Peyer's patch (tissue), 4 donors: ENCODE measurements around the gene DCST1. TPM values are rescaled to one million over a fixed set of nuclear protein-coding genes. Genes with fewer than 3 reads are reported as not detected.

Experiments used
- DNase-seq, 3 donors: peaks; one replicate each; pipeline ENCODE4 v3.0.0-alpha.2; 2017 to 2019
- H3K27ac ChIP-seq, 4 donors: fragments of 200-600 bp; sonication (generic); one replicate each; pipeline ENCODE4 v1.5.1; 2016 to 2019
- H3K27me3 ChIP-seq, 2 donors: fragments of 200-600 bp; sonication (generic); one replicate each; pipeline ENCODE4 v1.5.1; 2019
- H3K36me3 ChIP-seq, 3 donors: fragments of 200-600 bp; sonication (generic); one replicate each; pipeline ENCODE4 v1.5.1; 2016 to 2019
- H3K4me1 ChIP-seq, 4 donors: fragments of 200-600 bp; sonication (generic); one replicate each; pipeline ENCODE4 v1.5.1; 2016 to 2019
- H3K4me3 ChIP-seq, 4 donors: fragments of 200-600 bp; sonication (generic); 1 replicate in 3 of 4; 2 replicates in 1 of 4; pipeline ENCODE4 v1.5.1; 2016 to 2019; ENCODE audit warnings: mild to moderate bottlenecking in 1 of 4
- H3K9me3 ChIP-seq, 4 donors: fragments of 200-600 bp; sonication (generic); one replicate each; pipeline ENCODE4 v1.5.1; 2016 to 2019; ENCODE audit warnings: mild to moderate bottlenecking in 1 of 4
- POLR2A ChIP-seq, 2 donors: fragments of 450-650 bp; IDR thresholded peaks; one replicate each; pipeline ENCODE4 v1.5.1; 2017; ENCODE audit warnings: antibody characterized with exemption in 2 of 2, mild to moderate bottlenecking in 2 of 2, moderate library complexity in 2 of 2
- total RNA-seq, 4 donors: library from RNA; depleted of rRNA; stranded (reverse); fragments of >200 nt; gene quantifications; one replicate each; pipeline ENCODE4 v1.1.0, GENCODE V29; 2016
- TF ChIP-seq, protein P1 (sequence below), 6 experiments: fragments of 450-650 bp in 4 of 6; fragments of 200-600 bp in 2 of 6; sonication (generic) in 1 of 6; IDR thresholded peaks; one replicate each; pipeline ENCODE4 v1.5.1; 2017 to 2019; ENCODE audit warnings: antibody characterized with exemption in 6 of 6, mild to moderate bottlenecking in 3 of 6, moderate library complexity in 1 of 6

DCST1 gene
- total RNA-seq, 4 donors from 2014 or later: 0.88 to 2.7 TPM; not detected in 2

DNA sequence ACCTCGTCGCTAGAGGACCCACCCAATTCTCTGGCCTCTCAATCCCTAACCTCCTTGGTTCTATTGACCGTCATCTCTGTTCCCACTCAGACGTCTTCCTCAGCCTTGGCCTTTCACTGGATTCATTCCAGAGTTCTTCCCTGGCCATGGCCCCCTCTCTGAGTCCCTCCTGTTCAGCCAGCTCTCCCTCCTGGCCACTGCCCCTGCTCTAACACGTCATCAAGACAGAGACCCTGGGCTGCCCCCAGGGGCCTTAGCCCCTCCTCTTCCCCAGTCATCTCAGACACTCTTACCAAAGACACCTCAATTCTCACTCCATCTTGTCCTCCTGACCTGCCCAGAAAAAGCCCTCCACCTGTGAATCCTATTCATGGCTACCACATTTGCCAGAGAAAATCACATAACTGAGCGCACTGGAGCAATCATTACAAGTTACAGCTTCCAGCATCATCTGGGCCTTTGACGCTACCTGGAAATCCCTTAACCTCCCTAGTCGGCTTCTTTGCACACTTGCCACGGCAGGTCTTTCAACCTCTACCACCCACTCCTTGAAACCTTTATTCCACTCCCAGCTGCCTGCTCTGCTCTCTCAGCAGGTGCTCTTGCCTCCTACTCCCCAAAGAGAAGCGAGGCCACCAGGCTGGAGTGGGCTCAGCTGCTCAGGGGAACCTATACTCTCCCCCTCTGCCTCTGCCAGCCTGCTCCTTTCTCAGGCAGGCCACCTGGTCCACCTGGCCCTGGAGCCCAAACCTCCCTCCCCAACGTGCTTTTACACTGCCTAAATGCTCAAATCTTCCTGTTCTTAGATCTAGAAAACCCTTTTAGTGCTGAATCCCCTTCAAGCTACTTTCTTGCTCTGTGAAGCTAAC lies 14.0 kb upstream of the DCST1 start:
- H3K27ac ChIP-seq: peak overlapping the region in 1 of 4 donors; percentile 99
- peaks cover 0 to 40% (median 24%) of the 10 kb centered on the region in 4 donors for H3K4me1 ChIP-seq
- no peak overlapping the region for H3K4me3 ChIP-seq
- no peak for DNase-seq
- H3K27me3 ChIP-seq: no peaks in the 10 kb centered on the region
- no peaks in the 10 kb centered on the region for H3K9me3 ChIP-seq
- peaks cover 0 to 32% (median 0%) of the 10 kb centered on the region in 3 donors for H3K36me3 ChIP-seq
- no peak for TF ChIP-seq POLR2A (IDR thresholded peaks at IDR 0.05)
- TF ChIP-seq, protein P1, sequence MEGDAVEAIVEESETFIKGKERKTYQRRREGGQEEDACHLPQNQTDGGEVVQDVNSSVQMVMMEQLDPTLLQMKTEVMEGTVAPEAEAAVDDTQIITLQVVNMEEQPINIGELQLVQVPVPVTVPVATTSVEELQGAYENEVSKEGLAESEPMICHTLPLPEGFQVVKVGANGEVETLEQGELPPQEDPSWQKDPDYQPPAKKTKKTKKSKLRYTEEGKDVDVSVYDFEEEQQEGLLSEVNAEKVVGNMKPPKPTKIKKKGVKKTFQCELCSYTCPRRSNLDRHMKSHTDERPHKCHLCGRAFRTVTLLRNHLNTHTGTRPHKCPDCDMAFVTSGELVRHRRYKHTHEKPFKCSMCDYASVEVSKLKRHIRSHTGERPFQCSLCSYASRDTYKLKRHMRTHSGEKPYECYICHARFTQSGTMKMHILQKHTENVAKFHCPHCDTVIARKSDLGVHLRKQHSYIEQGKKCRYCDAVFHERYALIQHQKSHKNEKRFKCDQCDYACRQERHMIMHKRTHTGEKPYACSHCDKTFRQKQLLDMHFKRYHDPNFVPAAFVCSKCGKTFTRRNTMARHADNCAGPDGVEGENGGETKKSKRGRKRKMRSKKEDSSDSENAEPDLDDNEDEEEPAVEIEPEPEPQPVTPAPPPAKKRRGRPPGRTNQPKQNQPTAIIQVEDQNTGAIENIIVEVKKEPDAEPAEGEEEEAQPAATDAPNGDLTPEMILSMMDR (IDR thresholded peaks at IDR 0.05): no peak

DNA sequence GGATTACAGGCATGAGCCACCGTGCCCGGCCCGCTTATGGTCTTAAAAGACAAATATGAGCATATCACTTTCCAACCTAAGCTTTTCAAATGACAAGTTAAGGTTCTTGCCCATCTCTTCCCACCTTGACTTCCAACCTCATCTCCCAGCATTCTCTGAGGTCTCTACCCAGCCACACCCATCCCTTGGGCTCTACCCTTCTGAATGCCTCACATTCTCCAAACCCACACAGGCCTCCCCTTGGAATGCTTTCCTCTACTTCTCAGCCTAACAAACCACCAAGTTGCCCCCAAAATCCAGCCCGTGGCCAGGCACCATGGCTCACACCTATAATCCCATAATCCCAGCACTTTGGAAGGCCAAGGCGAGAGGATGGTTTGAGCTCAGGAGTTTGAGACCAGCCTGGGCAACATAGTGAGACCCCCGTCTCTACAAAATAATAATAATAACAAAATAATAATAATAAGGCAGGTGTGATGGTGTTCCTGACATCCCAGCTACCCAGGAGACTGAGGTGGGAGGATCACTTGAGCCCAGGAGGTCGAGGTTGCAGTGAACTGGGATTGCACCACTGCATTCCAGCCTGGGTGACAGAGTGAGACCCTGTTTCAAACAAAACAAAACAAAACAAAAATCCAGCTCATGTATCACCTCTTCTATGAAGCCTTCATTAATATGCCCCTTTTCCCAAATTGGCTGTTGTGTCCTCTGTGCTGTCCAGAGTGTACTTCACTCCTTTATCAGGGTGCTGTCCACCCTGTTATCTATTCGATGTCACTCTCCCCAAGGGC lies 11.3 kb upstream of the DCST1 start:
- Histone ChIP-seq H3K4me1 (peaks cover 0 to 17% (median 9%) of the 10 kb centered on the region in 4 donors), H3K9me3 (no peaks in the 10 kb centered on the region), H3K27ac (peak overlapping the region in 2 of 4 donors; percentile 52 to 72), H3K4me3 (no peak overlapping the region), H3K36me3 (peaks cover 0 to 12% (median 0%) of the 10 kb centered on the region in 3 donors), H3K27me3 (no peaks in the 10 kb centered on the region)
- TF ChIP-seq, protein P1 (IDR thresholded peaks at IDR 0.05): no peak
- no peak for TF ChIP-seq POLR2A (IDR thresholded peaks at IDR 0.05)
- DNase-seq: no peak

DNA sequence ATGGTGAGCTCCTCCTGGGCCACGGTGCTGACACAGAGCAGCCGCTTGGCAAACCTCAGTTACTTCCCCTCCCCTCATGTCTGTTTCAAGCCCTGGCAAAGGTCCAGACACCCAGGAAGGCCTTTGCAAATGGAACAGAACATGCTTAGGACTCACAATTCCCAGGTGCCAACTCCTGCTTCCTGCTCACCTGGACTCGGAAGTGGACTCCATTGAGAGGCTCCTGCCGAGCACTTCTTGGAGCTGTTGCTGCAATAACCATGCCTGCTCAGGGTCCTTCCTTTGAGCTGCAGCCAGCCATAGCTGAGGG lies 10.7 kb upstream of the DCST1 start:
- Histone ChIP-seq H3K27me3 (no peaks in the 10 kb centered on the region), H3K4me3 (no peak overlapping the region), H3K4me1 (peaks cover 0 to 13% (median 4%) of the 10 kb centered on the region in 4 donors), H3K27ac (peak overlapping the region in 2 of 4 donors; percentile 52 to 72), H3K9me3 (no peaks in the 10 kb centered on the region), H3K36me3 (peaks cover 0 to 9% (median 0%) of the 10 kb centered on the region in 3 donors)
- DNase-seq: peak in 2 of 3 donors; percentile 70 to 72
- TF ChIP-seq, protein P1 (IDR thresholded peaks at IDR 0.05): no peak
- peak in 1 of 2 donors; percentile 19 for TF ChIP-seq POLR2A (IDR thresholded peaks at IDR 0.05)

DNA sequence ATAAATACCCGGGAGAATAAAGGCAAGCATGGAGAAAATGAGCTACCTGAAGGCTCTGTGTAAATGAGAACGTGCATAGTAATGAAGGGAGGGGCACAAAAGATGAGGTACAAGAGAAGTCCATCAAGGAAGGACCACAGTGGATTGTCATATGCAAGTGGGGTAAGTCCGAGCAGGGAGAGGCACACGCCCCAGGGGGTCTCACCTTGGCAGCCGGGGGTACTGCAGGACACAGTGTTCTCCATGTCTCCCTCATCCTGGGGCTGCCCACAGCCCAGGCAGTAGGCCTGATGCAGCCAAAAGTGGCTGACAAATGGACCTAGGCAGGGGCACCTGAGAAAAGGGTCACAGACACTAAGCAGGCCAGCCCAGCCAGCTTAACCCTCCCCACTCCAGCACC lies 10.0 kb upstream of the DCST1 start:
- DNase-seq: no peak
- Histone ChIP-seq H3K36me3 (peaks cover 0 to 2% (median 0%) of the 10 kb centered on the region in 3 donors), H3K4me1 (peaks cover 0 to 6% (median 0%) of the 10 kb centered on the region in 4 donors), H3K27ac (peak overlapping the region in 1 of 4 donors; percentile 72), H3K27me3 (no peaks in the 10 kb centered on the region), H3K9me3 (no peaks in the 10 kb centered on the region), H3K4me3 (no peak overlapping the region)
- no peak for TF ChIP-seq POLR2A (IDR thresholded peaks at IDR 0.05)
- TF ChIP-seq, protein P1 (IDR thresholded peaks at IDR 0.05): no peak

GRCh38 chr1:155024315-155024714 lies 9.3 kb upstream of the DCST1 start:
- no peaks in the 10 kb centered on the region for H3K27me3 ChIP-seq
- no peaks in the 10 kb centered on the region for H3K9me3 ChIP-seq
- DNase-seq: no peak
- H3K36me3 ChIP-seq: no peaks in the 10 kb centered on the region
- H3K4me1 ChIP-seq: peaks cover 0 to 5% (median 0%) of the 10 kb centered on the region in 4 donors
- H3K27ac ChIP-seq: no peak overlapping the region
- no peak overlapping the region for H3K4me3 ChIP-seq
- TF ChIP-seq, protein P1 (IDR thresholded peaks at IDR 0.05): no peak
- TF ChIP-seq POLR2A (IDR thresholded peaks at IDR 0.05): no peak
